Skeletal muscle tissue (tissue), 4 donors: ENCODE data around the gene FADS1. TPM values are rescaled to one million over a fixed set of nuclear protein-coding genes. Genes with fewer than 3 reads are reported as not detected.
A peak's percentile ranks its signal among the peaks of the same experiment; 100 is the strongest.

Source experiments
- H3K27ac ChIP-seq: one replicate; pipeline ENCODE4 v1.7.0; 2013; ENCODE audit warnings: mild to moderate bottlenecking, low read depth, low read length, inconsistent platforms
- H3K27me3 ChIP-seq, 3 donors: one replicate each; pipeline ENCODE4 v1.7.0; 2013; ENCODE audit warnings: low read length in 3 of 3; ENCODE audit not compliant: control insufficient read depth in 3 of 3, insufficient read depth in 3 of 3
- H3K36me3 ChIP-seq, 3 donors: one replicate each; pipeline ENCODE4 v1.7.0; 2013; ENCODE audit warnings: low read length in 3 of 3; ENCODE audit not compliant: control insufficient read depth in 3 of 3, insufficient read depth in 3 of 3
- H3K4me1 ChIP-seq, 3 donors: one replicate each; pipeline ENCODE4 v1.7.0; 2013; ENCODE audit warnings: low read length in 3 of 3, mild to moderate bottlenecking in 3 of 3; ENCODE audit not compliant: control insufficient read depth in 3 of 3, insufficient read depth in 3 of 3
- H3K4me3 ChIP-seq, 3 donors: one replicate each; pipeline ENCODE4 v1.7.0; 2013; ENCODE audit warnings: low read length in 3 of 3
- H3K9ac ChIP-seq, 3 donors: one replicate each; pipeline ENCODE4 v1.7.0; 2013; ENCODE audit warnings: low read length in 3 of 3, mild to moderate bottlenecking in 3 of 3, moderate library complexity in 2 of 3, low read depth in 1 of 3
- H3K9me3 ChIP-seq, 3 donors: one replicate each; pipeline ENCODE4 v1.7.0; 2013; ENCODE audit warnings: low read length in 3 of 3; ENCODE audit not compliant: control insufficient read depth in 3 of 3
- total RNA-seq: library from RNA; depleted of rRNA; stranded (reverse); fragments of >200 nt; gene quantifications from one replicate; pipeline ENCODE4 v1.2.3, GENCODE V29; 2014
- donor health status: Osteomylitis.

The FADS1 gene
- total RNA-seq, 1 donor from 2014 or later = 16.2 TPM

GRCh38 chr11:61854966-61855714 lies 38.3 kb upstream of the FADS1 start:
- Histone ChIP-seq H3K27ac (peak overlapping the region; percentile 28), H3K4me3 (no peak overlapping the region), H3K36me3 (peaks cover 0 to 2% (median 0%) of the 10 kb centered on the region in 3 donors), H3K27me3 (peaks cover 0 to 11% (median 3%) of the 10 kb centered on the region in 3 donors), H3K9me3 (no peaks in the 10 kb centered on the region), H3K4me1 (peaks cover 12 to 22% (median 13%) of the 10 kb centered on the region in 3 donors), H3K9ac (peak overlapping the region in 1 of 3 donors; percentile 3)

- Histone ChIP-seq H3K9ac (peak overlapping the region in 1 of 3 donors; percentile 3), H3K36me3 (peaks cover 0 to 2% (median 0%) of the 10 kb centered on the region in 3 donors), H3K4me1 (peaks cover 11 to 19% (median 12%) of the 10 kb centered on the region in 3 donors), H3K4me3 (no peak overlapping the region), H3K9me3 (no peaks in the 10 kb centered on the region), H3K27me3 (peaks cover 0 to 11% (median 3%) of the 10 kb centered on the region in 3 donors), H3K27ac (no peak overlapping the region)
Measured at GRCh38 chr11:61854206-61854895, 37.5 kb upstream of the FADS1 start.

- Histone ChIP-seq H3K9me3 (no peaks in the 10 kb centered on the region), H3K27ac (no peak overlapping the region), H3K9ac (no peak overlapping the region), H3K4me3 (no peak overlapping the region), H3K4me1 (peaks cover 11 to 19% (median 12%) of the 10 kb centered on the region in 3 donors), H3K27me3 (peaks cover 0 to 11% (median 3%) of the 10 kb centered on the region in 3 donors), H3K36me3 (peaks cover 0 to 2% (median 0%) of the 10 kb centered on the region in 3 donors)
Measured at GRCh38 chr11:61853698-61854169, 36.9 kb upstream of the FADS1 start.

GRCh38 chr11:61851900-61852295 lies 35.1 kb upstream of the FADS1 start:
- H3K27ac ChIP-seq = peak overlapping the region; percentile 9
- H3K9me3 ChIP-seq = no peaks in the 10 kb centered on the region
- peaks cover 0 to 11% (median 8%) of the 10 kb centered on the region in 3 donors for H3K27me3 ChIP-seq
- peaks cover 3 to 12% (median 7%) of the 10 kb centered on the region in 3 donors for H3K36me3 ChIP-seq
- H3K4me3 ChIP-seq = no peak overlapping the region
- no peak overlapping the region for H3K9ac ChIP-seq
- peaks cover 11 to 19% (median 12%) of the 10 kb centered on the region in 3 donors for H3K4me1 ChIP-seq

GRCh38 chr11:61851113-61851899 lies 34.5 kb upstream of the FADS1 start:
- H3K36me3 ChIP-seq = peaks cover 3 to 12% (median 7%) of the 10 kb centered on the region in 3 donors
- H3K9ac ChIP-seq = no peak overlapping the region

GRCh38 chr11:61850687-61851086 lies 33.9 kb upstream of the FADS1 start:
- peaks cover 0 to 11% (median 8%) of the 10 kb centered on the region in 3 donors for H3K27me3 ChIP-seq
- H3K4me1 ChIP-seq = peaks cover 6 to 18% (median 8%) of the 10 kb centered on the region in 3 donors
- H3K4me3 ChIP-seq = no peak overlapping the region
- H3K9me3 ChIP-seq = no peaks in the 10 kb centered on the region
- H3K9ac ChIP-seq = no peak overlapping the region
- peak overlapping the region; percentile 9 for H3K27ac ChIP-seq
- peaks cover 3 to 12% (median 7%) of the 10 kb centered on the region in 3 donors for H3K36me3 ChIP-seq

More at GRCh38 chr11:61851113-61851899, 34.5 kb upstream of the FADS1 start:
- peaks cover 11 to 19% (median 12%) of the 10 kb centered on the region in 3 donors for H3K4me1 ChIP-seq
- peaks cover 0 to 11% (median 8%) of the 10 kb centered on the region in 3 donors for H3K27me3 ChIP-seq
- peak overlapping the region; percentile 9 for H3K27ac ChIP-seq
- H3K9me3 ChIP-seq = no peaks in the 10 kb centered on the region
- H3K4me3 ChIP-seq = no peak overlapping the region

GRCh38 chr11:61848631-61849030 lies 31.8 kb upstream of the FADS1 start:
- H3K27me3 ChIP-seq = peaks cover 0 to 11% (median 8%) of the 10 kb centered on the region in 3 donors
- H3K4me3 ChIP-seq = no peak overlapping the region
- H3K27ac ChIP-seq = no peak overlapping the region
- H3K36me3 ChIP-seq = peaks cover 4 to 12% (median 7%) of the 10 kb centered on the region in 3 donors
- no peak overlapping the region for H3K9ac ChIP-seq
- no peaks in the 10 kb centered on the region for H3K9me3 ChIP-seq
- peaks cover 0 to 6% (median 3%) of the 10 kb centered on the region in 3 donors for H3K4me1 ChIP-seq

- H3K9ac ChIP-seq = no peak overlapping the region
- no peak overlapping the region for H3K4me3 ChIP-seq
- peaks cover 0 to 6% (median 3%) of the 10 kb centered on the region in 3 donors for H3K4me1 ChIP-seq
- H3K27ac ChIP-seq = no peak overlapping the region
- H3K36me3 ChIP-seq = peaks cover 4 to 12% (median 7%) of the 10 kb centered on the region in 3 donors
- H3K9me3 ChIP-seq = no peaks in the 10 kb centered on the region
- H3K27me3 ChIP-seq = peaks cover 0 to 11% (median 8%) of the 10 kb centered on the region in 3 donors
Measured at GRCh38 chr11:61847914-61848581, 31.2 kb upstream of the FADS1 start.
